ENCODE measurements around the gene PDLIM4.

DNA sequence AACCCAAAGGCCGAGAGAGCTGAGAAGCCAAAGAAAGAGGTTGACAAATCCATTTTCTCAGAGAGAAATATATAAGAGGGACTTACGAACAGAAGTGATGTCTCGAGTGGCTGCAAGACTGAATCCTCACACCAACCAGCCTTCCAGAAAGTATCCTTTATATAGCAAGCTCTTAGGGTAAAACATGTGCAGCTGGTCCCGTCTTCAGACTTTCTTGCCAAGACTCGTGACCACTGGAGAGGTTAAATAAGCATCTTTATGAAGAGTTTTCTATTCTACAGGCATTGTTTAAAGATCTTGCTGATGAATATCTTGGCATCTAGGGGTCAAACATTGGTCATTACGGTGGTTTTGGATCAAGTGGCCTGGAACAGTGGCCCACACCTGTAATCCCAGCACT, 19.8 kb downstream of the PDLIM4 start:
- TF ChIP-seq, protein P1, sequence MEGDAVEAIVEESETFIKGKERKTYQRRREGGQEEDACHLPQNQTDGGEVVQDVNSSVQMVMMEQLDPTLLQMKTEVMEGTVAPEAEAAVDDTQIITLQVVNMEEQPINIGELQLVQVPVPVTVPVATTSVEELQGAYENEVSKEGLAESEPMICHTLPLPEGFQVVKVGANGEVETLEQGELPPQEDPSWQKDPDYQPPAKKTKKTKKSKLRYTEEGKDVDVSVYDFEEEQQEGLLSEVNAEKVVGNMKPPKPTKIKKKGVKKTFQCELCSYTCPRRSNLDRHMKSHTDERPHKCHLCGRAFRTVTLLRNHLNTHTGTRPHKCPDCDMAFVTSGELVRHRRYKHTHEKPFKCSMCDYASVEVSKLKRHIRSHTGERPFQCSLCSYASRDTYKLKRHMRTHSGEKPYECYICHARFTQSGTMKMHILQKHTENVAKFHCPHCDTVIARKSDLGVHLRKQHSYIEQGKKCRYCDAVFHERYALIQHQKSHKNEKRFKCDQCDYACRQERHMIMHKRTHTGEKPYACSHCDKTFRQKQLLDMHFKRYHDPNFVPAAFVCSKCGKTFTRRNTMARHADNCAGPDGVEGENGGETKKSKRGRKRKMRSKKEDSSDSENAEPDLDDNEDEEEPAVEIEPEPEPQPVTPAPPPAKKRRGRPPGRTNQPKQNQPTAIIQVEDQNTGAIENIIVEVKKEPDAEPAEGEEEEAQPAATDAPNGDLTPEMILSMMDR (conservative IDR thresholded peaks at IDR 0.05): no peak
- TF ChIP-seq ZFX (IDR thresholded peaks at IDR 0.05): no peak
